ENCODE results near the gene SCP2D1. TPM values are rescaled to one million over a fixed set of nuclear protein-coding genes. Genes with fewer than 3 reads are reported as not detected.

The SCP2D1 gene
- total RNA-seq, 2 donors from 2014 or later: 2.3 TPM; not detected in 1

- no peaks in the 10 kb centered on the region for H3K4me1 ChIP-seq (replicated peaks)
- no peaks in the 10 kb centered on the region for H3K27me3 ChIP-seq (replicated peaks; ENCODE audit: insufficient read depth)
- no peak overlapping the region for H3K4me3 ChIP-seq
- H3K36me3 ChIP-seq: no peaks in the 10 kb centered on the region
- no peak for DNase-seq (ENCODE audit: low spot score)
- 32% methylated on average over 4 of the region's 4 CpGs for WGBS
- H3K27ac ChIP-seq: no peak overlapping the region
- no peaks in the 10 kb centered on the region for H3K9me3 ChIP-seq
- intact Hi-C loops (cut with DNase I): no loop called here
- TF ChIP-seq POLR2A (IDR thresholded peaks at IDR 0.05): no peak
- TF ChIP-seq CTCF (IDR thresholded peaks at IDR 0.05): no peak
- no peak for TF ChIP-seq POLR2AphosphoS5 (IDR thresholded peaks at IDR 0.05)
These were observed 19.1 kb downstream of the SCP2D1 start for GRCh38 chr20:18832546-18833200.

- TF ChIP-seq POLR2A (IDR thresholded peaks at IDR 0.05): no peak
- TF ChIP-seq POLR2AphosphoS5 (IDR thresholded peaks at IDR 0.05): no peak
- no peak for TF ChIP-seq CTCF (IDR thresholded peaks at IDR 0.05)
- H3K27me3 ChIP-seq (replicated peaks; ENCODE audit: insufficient read depth): no peaks in the 10 kb centered on the region
- DNase-seq (ENCODE audit: low spot score): no peak
- H3K36me3 ChIP-seq: no peaks in the 10 kb centered on the region
- H3K9me3 ChIP-seq: no peaks in the 10 kb centered on the region
- intact Hi-C loops (cut with DNase I): no loop called here
- WGBS: 84% methylated on average over 3 of the region's 3 CpGs
- H3K4me3 ChIP-seq: no peak overlapping the region
- H3K4me1 ChIP-seq (replicated peaks): no peaks in the 10 kb centered on the region
- H3K27ac ChIP-seq: no peak overlapping the region
These were observed 22.1 kb downstream of the SCP2D1 start for GRCh38 chr20:18835466-18836256.

- WGBS: 61% methylated on average over 3 of the region's 3 CpGs
- no peak for TF ChIP-seq POLR2AphosphoS5 (IDR thresholded peaks at IDR 0.05)
- TF ChIP-seq POLR2A (IDR thresholded peaks at IDR 0.05): no peak
- no peak for TF ChIP-seq CTCF (IDR thresholded peaks at IDR 0.05)
These were observed 24.1 kb downstream of the SCP2D1 start for GRCh38 chr20:18837718-18838117.

GRCh38 chr20:18839507-18840247 is 26.1 kb downstream of the SCP2D1 start:
- intact Hi-C loops (cut with DNase I): no loop called here
- Histone ChIP-seq H3K27ac (no peak overlapping the region), H3K9me3 (no peaks in the 10 kb centered on the region), H3K36me3 (no peaks in the 10 kb centered on the region), H3K4me3 (no peak overlapping the region), H3K4me1 (replicated peaks) (no peaks in the 10 kb centered on the region), H3K27me3 (replicated peaks; ENCODE audit: insufficient read depth) (no peaks in the 10 kb centered on the region)
- no peak for TF ChIP-seq POLR2AphosphoS5 (IDR thresholded peaks at IDR 0.05)
- WGBS: 91% methylated on average over 6 of the region's 6 CpGs
- no peak for DNase-seq (ENCODE audit: low spot score)

More at GRCh38 chr20:18837718-18838117, 24.1 kb downstream of the SCP2D1 start:
- H3K27ac ChIP-seq: no peak overlapping the region
- H3K4me3 ChIP-seq: no peak overlapping the region
- DNase-seq (ENCODE audit: low spot score): no peak
- no peaks in the 10 kb centered on the region for H3K36me3 ChIP-seq
- no peaks in the 10 kb centered on the region for H3K27me3 ChIP-seq (replicated peaks; ENCODE audit: insufficient read depth)
- H3K9me3 ChIP-seq: no peaks in the 10 kb centered on the region
- H3K4me1 ChIP-seq (replicated peaks): no peaks in the 10 kb centered on the region
- intact Hi-C loops (cut with DNase I): no loop called here

GRCh38 chr20:18840248-18840645 is 26.7 kb downstream of the SCP2D1 start:
- Histone ChIP-seq H3K27ac (no peak overlapping the region), H3K36me3 (no peaks in the 10 kb centered on the region), H3K9me3 (no peaks in the 10 kb centered on the region), H3K4me3 (no peak overlapping the region), H3K4me1 (replicated peaks) (no peaks in the 10 kb centered on the region), H3K27me3 (replicated peaks; ENCODE audit: insufficient read depth) (no peaks in the 10 kb centered on the region)
- 93% methylated on average over 8 of the region's 8 CpGs for WGBS
- no peak for DNase-seq (ENCODE audit: low spot score)
- TF ChIP-seq CTCF (IDR thresholded peaks at IDR 0.05) (no peak), POLR2A (IDR thresholded peaks at IDR 0.05) (no peak), POLR2AphosphoS5 (IDR thresholded peaks at IDR 0.05) (no peak)
- intact Hi-C loops (cut with DNase I): no loop called here

Measured in prostate gland (tissue), 2 donors.